HG03460 (cell line): ENCODE results near the gene ZNF460.

Experiments used
- ATAC-seq: cut with Tn5 transposase; IDR thresholded peaks from one replicate; pipeline ENCODE4 v1.9.1; 2021; ENCODE audit not compliant: unreplicated experiment

The ZNF460 gene

GRCh38 chr19:57279418-57280164, 694 bp upstream of the ZNF460 start:
- peak; percentile 59 for ATAC-seq

GRCh38 chr19:57280962-57281400, 696 bp downstream of the ZNF460 start:
- ATAC-seq = no peak

GRCh38 chr19:57282011-57282643, 1.8 kb downstream of the ZNF460 start:
- ATAC-seq = no peak

- no peak for ATAC-seq
Observed at GRCh38 chr19:57288373-57288772, 8.1 kb downstream of the ZNF460 start.

GRCh38 chr19:57290970-57291369, 10.7 kb downstream of the ZNF460 start:
- ATAC-seq = no peak

GRCh38 chr19:57292547-57292946, 12.3 kb downstream of the ZNF460 start:
- ATAC-seq = no peak

GRCh38 chr19:57293719-57294118, 13.4 kb downstream of the ZNF460 start:
- ATAC-seq = no peak

- ATAC-seq = no peak
Observed at GRCh38 chr19:57302020-57302465, 21.8 kb downstream of the ZNF460 start.

GRCh38 chr19:57302727-57303401, 22.6 kb downstream of the ZNF460 start:
- ATAC-seq = no peak

- no peak for ATAC-seq
Observed at GRCh38 chr19:57305056-57305455, 24.8 kb downstream of the ZNF460 start.

- ATAC-seq = no peak
Observed at GRCh38 chr19:57308514-57308913, 28.2 kb downstream of the ZNF460 start.

- no peak for ATAC-seq
Observed at GRCh38 chr19:57310792-57311191, 30.5 kb downstream of the ZNF460 start.

- ATAC-seq = no peak
Observed at GRCh38 chr19:57314146-57314545, 33.9 kb downstream of the ZNF460 start.

GRCh38 chr19:57317503-57317902, 37.2 kb downstream of the ZNF460 start:
- ATAC-seq = no peak

- ATAC-seq = no peak
Observed at GRCh38 chr19:57319869-57320179, 39.5 kb downstream of the ZNF460 start.

GRCh38 chr19:57320180-57321084, 40.1 kb downstream of the ZNF460 start, which contains the start of gene ZNF543:
TSS of gene ZNF543 (plus strand) at chr19:57320472. CDS start at chr19:57320854, 382 bp downstream.
- peak; percentile 99 for ATAC-seq

- no peak for ATAC-seq
Observed at GRCh38 chr19:57321116-57321515, 40.8 kb downstream of the ZNF460 start.

GRCh38 chr19:57321751-57322150, 41.5 kb downstream of the ZNF460 start:
- ATAC-seq = no peak

- ATAC-seq = no peak
Observed at GRCh38 chr19:57324992-57325391, 44.7 kb downstream of the ZNF460 start.

GRCh38 chr19:57327993-57328392, 47.7 kb downstream of the ZNF460 start:
- no peak for ATAC-seq

- ATAC-seq = no peak
Observed at GRCh38 chr19:57334191-57334590, 53.9 kb downstream of the ZNF460 start.
